ENCODE measurements around the gene SLC39A11. TPM values are rescaled to one million over a fixed set of nuclear protein-coding genes. Genes with fewer than 3 reads are reported as not detected.
A peak's percentile ranks its signal among the peaks of the same experiment; 100 is the strongest.

The SLC39A11 gene
- total and polyA plus RNA-seq, 2 of the 13 experiments (the other 11 are each of a cell fraction or from before 2014, with no cell fraction given) = 17.2 to 31.5 TPM

DNA sequence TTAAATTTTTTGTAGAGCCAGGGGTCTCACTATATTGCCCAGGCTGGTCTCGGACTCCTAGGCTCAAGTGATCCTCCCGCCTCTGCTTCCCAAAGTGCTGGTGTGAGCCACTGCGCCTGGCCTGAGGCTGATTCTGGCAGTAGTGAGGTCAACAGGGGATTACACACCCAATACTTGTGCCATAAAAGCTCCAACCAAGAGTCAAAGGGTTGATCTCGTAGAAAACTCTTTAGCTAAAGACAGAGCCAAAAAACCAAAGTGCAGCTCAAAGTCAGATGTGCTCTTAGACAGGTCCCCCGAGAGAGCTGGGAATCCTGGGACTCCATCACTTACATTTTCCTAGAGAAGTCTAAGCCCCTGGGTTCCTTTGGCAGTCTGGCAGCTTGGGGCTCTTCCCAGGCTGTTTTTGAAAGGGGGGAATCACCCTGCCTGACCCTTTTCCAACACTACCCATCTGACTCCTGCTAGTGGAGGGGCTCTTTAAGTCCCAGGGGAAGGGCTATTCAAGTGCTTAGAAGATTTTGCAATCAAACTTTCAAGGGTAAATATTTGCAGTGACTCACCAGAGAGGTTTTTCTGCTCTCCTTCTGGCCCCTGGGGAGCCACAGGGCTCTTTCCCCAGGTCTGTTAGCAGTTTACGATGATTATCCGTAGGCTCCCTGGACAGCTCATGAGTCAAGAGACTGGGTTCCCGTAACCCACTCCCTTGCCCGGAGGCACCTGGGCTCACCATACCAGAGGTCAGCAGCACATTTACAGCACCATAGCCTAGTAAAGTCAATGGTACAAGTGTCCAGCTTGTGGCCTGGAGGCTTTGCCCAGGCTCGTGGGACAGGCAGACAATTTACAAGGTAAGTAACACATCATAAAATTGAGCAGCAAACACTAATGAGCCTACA is 408.7 kb downstream of the SLC39A11 start (continued):
- TF ChIP-seq, protein P1, sequence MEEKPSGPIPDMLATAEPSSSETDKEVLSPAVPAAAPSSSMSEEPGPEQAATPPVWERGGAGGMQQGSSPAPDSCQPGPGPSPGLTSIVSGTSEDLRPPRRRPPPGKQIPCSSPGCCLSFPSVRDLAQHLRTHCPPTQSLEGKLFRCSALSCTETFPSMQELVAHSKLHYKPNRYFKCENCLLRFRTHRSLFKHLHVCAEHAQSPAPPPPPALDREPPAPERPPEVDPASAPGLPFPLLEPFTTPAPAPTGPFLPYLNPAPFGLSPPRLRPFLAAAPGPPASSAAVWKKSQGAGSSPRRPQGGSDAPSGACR (CRISPR knock-in tag; IDR thresholded peaks at IDR 0.05) = 0 out of 2 replicates have a peak, but pooled peaks have one; percentile 75
- TF ChIP-seq, protein P2, sequence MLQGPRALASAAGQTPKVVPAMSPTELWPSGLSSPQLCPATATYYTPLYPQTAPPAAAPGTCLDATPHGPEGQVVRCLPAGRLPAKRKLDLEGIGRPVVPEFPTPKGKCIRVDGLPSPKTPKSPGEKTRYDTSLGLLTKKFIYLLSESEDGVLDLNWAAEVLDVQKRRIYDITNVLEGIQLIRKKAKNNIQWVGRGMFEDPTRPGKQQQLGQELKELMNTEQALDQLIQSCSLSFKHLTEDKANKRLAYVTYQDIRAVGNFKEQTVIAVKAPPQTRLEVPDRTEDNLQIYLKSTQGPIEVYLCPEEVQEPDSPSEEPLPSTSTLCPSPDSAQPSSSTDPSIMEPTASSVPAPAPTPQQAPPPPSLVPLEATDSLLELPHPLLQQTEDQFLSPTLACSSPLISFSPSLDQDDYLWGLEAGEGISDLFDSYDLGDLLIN (CRISPR knock-in tag; IDR thresholded peaks at IDR 0.05; ENCODE audit: borderline replicate concordance) = 0 out of 2 replicates have a peak, but pooled peaks have one; percentile 36
- TF ChIP-seq CBFB (CRISPR knock-in tag; IDR thresholded peaks at IDR 0.05) (no peak), NR2F6 (IDR thresholded peaks at IDR 0.05) (peak; percentile 85), NR2F6 (CRISPR knock-in tag; IDR thresholded peaks at IDR 0.05) (peak; percentile 69; the same call in 1 of the 2 replicates), HNRNPL (IDR thresholded peaks at IDR 0.05; ENCODE audit: low read depth, low read length) (peak; percentile 83), XRCC5 (optimal IDR thresholded peaks at IDR 0.05; ENCODE audit: low read length) (peak; percentile 75), GFI1 (CRISPR knock-in tag; IDR thresholded peaks at IDR 0.05; ENCODE audit: borderline replicate concordance) (peak; percentile 82), MIXL1 (CRISPR knock-in tag; IDR thresholded peaks at IDR 0.05) (peak; percentile 76; the same call in 1 of the 2 replicates), MTF2 (CRISPR knock-in tag; IDR thresholded peaks at IDR 0.05; ENCODE audit: borderline replicate concordance) (no peak), MTF1 (CRISPR knock-in tag; IDR thresholded peaks at IDR 0.05) (no peak), ZNF230 (CRISPR knock-in tag; IDR thresholded peaks at IDR 0.05) (0 out of 2 replicates have a peak, but pooled peaks have one; percentile 61), GATAD1 (CRISPR knock-in tag; IDR thresholded peaks at IDR 0.05) (peak; percentile 11; the same call in 1 of the 2 replicates)
- TF ChIP-seq, protein P3, sequence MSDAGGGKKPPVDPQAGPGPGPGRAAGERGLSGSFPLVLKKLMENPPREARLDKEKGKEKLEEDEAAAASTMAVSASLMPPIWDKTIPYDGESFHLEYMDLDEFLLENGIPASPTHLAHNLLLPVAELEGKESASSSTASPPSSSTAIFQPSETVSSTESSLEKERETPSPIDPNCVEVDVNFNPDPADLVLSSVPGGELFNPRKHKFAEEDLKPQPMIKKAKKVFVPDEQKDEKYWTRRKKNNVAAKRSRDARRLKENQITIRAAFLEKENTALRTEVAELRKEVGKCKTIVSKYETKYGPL (CRISPR knock-in tag; IDR thresholded peaks at IDR 0.05) = no peak
- TF ChIP-seq, protein P4, sequence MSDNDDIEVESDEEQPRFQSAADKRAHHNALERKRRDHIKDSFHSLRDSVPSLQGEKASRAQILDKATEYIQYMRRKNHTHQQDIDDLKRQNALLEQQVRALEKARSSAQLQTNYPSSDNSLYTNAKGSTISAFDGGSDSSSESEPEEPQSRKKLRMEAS (IDR thresholded peaks at IDR 0.05) = peak; percentile 30; the same call in 1 of the 2 replicates
- TF ChIP-seq, protein P5, sequence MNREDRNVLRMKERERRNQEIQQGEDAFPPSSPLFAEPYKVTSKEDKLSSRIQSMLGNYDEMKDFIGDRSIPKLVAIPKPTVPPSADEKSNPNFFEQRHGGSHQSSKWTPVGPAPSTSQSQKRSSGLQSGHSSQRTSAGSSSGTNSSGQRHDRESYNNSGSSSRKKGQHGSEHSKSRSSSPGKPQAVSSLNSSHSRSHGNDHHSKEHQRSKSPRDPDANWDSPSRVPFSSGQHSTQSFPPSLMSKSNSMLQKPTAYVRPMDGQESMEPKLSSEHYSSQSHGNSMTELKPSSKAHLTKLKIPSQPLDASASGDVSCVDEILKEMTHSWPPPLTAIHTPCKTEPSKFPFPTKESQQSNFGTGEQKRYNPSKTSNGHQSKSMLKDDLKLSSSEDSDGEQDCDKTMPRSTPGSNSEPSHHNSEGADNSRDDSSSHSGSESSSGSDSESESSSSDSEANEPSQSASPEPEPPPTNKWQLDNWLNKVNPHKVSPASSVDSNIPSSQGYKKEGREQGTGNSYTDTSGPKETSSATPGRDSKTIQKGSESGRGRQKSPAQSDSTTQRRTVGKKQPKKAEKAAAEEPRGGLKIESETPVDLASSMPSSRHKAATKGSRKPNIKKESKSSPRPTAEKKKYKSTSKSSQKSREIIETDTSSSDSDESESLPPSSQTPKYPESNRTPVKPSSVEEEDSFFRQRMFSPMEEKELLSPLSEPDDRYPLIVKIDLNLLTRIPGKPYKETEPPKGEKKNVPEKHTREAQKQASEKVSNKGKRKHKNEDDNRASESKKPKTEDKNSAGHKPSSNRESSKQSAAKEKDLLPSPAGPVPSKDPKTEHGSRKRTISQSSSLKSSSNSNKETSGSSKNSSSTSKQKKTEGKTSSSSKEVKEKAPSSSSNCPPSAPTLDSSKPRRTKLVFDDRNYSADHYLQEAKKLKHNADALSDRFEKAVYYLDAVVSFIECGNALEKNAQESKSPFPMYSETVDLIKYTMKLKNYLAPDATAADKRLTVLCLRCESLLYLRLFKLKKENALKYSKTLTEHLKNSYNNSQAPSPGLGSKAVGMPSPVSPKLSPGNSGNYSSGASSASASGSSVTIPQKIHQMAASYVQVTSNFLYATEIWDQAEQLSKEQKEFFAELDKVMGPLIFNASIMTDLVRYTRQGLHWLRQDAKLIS (CRISPR knock-in tag; IDR thresholded peaks at IDR 0.05) = no peak
- TF ChIP-seq, protein P6, sequence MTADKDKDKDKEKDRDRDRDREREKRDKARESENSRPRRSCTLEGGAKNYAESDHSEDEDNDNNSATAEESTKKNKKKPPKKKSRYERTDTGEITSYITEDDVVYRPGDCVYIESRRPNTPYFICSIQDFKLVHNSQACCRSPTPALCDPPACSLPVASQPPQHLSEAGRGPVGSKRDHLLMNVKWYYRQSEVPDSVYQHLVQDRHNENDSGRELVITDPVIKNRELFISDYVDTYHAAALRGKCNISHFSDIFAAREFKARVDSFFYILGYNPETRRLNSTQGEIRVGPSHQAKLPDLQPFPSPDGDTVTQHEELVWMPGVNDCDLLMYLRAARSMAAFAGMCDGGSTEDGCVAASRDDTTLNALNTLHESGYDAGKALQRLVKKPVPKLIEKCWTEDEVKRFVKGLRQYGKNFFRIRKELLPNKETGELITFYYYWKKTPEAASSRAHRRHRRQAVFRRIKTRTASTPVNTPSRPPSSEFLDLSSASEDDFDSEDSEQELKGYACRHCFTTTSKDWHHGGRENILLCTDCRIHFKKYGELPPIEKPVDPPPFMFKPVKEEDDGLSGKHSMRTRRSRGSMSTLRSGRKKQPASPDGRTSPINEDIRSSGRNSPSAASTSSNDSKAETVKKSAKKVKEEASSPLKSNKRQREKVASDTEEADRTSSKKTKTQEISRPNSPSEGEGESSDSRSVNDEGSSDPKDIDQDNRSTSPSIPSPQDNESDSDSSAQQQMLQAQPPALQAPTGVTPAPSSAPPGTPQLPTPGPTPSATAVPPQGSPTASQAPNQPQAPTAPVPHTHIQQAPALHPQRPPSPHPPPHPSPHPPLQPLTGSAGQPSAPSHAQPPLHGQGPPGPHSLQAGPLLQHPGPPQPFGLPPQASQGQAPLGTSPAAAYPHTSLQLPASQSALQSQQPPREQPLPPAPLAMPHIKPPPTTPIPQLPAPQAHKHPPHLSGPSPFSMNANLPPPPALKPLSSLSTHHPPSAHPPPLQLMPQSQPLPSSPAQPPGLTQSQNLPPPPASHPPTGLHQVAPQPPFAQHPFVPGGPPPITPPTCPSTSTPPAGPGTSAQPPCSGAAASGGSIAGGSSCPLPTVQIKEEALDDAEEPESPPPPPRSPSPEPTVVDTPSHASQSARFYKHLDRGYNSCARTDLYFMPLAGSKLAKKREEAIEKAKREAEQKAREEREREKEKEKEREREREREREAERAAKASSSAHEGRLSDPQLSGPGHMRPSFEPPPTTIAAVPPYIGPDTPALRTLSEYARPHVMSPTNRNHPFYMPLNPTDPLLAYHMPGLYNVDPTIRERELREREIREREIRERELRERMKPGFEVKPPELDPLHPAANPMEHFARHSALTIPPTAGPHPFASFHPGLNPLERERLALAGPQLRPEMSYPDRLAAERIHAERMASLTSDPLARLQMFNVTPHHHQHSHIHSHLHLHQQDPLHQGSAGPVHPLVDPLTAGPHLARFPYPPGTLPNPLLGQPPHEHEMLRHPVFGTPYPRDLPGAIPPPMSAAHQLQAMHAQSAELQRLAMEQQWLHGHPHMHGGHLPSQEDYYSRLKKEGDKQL (CRISPR knock-in tag; IDR thresholded peaks at IDR 0.05; ENCODE audit: low read depth) = peak; percentile 65; the same call in 1 of the 2 replicates

All from HepG2 (cell line).